Uterus (tissue), 4 donors: ENCODE measurements around the gene KRTAP3-1. TPM values are rescaled to one million over a fixed set of nuclear protein-coding genes. Genes with fewer than 3 reads are reported as not detected.

Experiments
- DNase-seq, 2 donors: peaks; one replicate each; pipeline ENCODE4 v3.0.0-alpha.2; 2019 to 2020
- H3K27ac ChIP-seq, 2 donors: fragments of 200-600 bp; sonication (generic); 1 replicate in 1 of 2; 2 replicates in 1 of 2; pipeline ENCODE4 v1.5.1; 2016 to 2018
- H3K27me3 ChIP-seq, 2 donors: fragments of 200-600 bp; sonication (generic); one replicate each; pipeline ENCODE4 v1.5.1; 2018 to 2019; ENCODE audit warnings: control low read depth in 1 of 2
- H3K36me3 ChIP-seq, 2 donors: fragments of 200-600 bp; sonication (generic); one replicate each; pipeline ENCODE4 v1.5.1; 2019; ENCODE audit warnings: control low read depth in 1 of 2
- H3K4me1 ChIP-seq, 2 donors: fragments of 200-600 bp; sonication (generic); one replicate each; pipeline ENCODE4 v1.5.1; 2018 to 2019; ENCODE audit warnings: control low read depth in 1 of 2
- H3K4me3 ChIP-seq, 2 donors: fragments of 200-600 bp; sonication (generic); 1 replicate in 1 of 2; 2 replicates in 1 of 2; pipeline ENCODE4 v1.5.1; 2018 to 2019; ENCODE audit warnings: mild to moderate bottlenecking in 1 of 2
- H3K9me3 ChIP-seq, 2 donors: fragments of 200-600 bp; sonication (generic); one replicate each; pipeline ENCODE4 v1.5.1; 2019; ENCODE audit warnings: control low read depth in 1 of 2
- CTCF ChIP-seq, 4 experiments: fragments of 200-600 bp in 2 of 4; fragments of 450-650 bp in 2 of 4; sonication (generic) in 2 of 4; IDR thresholded peaks; one replicate each; pipeline ENCODE4 v1.5.1; 2016 to 2019; ENCODE audit warnings: antibody characterized with exemption in 4 of 4, mild to moderate bottlenecking in 2 of 4, moderate library complexity in 1 of 4
- POLR2A ChIP-seq, 2 donors: fragments of 450-650 bp; IDR thresholded peaks; one replicate each; pipeline ENCODE4 v1.6.1; 2016; ENCODE audit warnings: antibody characterized with exemption in 2 of 2, mild to moderate bottlenecking in 1 of 2, moderate library complexity in 1 of 2
- intact Hi-C: fragments of 100-400 bp; cut with DNase I; formaldehyde crosslinking; loops from one replicate; pipeline ENCODE4 v1.15.1; 2023; ENCODE audit warnings: low total_unique reads
- small RNA-seq: library from RNA; depleted of rRNA; stranded (forward); fragments of <200 nt; gene quantifications from one replicate; pipeline ENCODE3, GENCODE V24; 2016
- total RNA-seq, 4 donors: library from RNA; depleted of rRNA in 3 of 4; stranded (reverse); fragments of >200 nt in 3 of 4; gene quantifications; one replicate each; pipeline versions ENCODE4 v1.1.0 to v1.2.4, GENCODE V29; 2014 to 2023
- donor health status: DM: yes; HTN: yes; CAD: no.

KRTAP3-1 gene
- total RNA-seq, 4 donors from 2014 or later: not detected

DNA sequence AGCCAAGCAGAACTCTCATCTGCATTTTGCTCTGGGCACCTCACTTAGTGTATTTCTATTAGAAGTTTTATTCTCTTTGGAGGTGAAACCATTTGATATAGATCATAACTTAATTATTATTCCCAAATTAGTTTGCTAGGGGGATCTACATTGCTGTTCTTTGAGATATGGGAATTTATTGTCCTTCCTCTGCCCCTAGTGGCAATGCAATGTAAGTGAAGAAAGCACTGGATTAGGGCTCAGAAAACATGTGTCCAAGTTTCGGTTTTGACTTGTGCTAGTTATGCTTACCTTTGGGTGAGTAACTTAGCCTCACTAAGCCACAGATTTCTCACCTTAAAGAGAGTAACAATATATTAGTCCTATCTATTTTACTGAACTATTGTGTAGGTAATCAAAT is 45.1 kb downstream of the KRTAP3-1 start:
- H3K4me3 ChIP-seq: no peak overlapping the region
- no peak overlapping the region for H3K27ac ChIP-seq
- no peak for DNase-seq
- H3K36me3 ChIP-seq: no peaks in the 10 kb centered on the region
- no peaks in the 10 kb centered on the region for H3K4me1 ChIP-seq
- intact Hi-C loops: no loop called here
- H3K9me3 ChIP-seq: no peaks in the 10 kb centered on the region
- H3K27me3 ChIP-seq: no peaks in the 10 kb centered on the region
- TF ChIP-seq CTCF (IDR thresholded peaks at IDR 0.05) (peak in 3 of 4 experiments; percentile 32 to 48 (median 46)), POLR2A (IDR thresholded peaks at IDR 0.05) (no peak)

- Histone ChIP-seq H3K36me3 (no peaks in the 10 kb centered on the region), H3K9me3 (no peaks in the 10 kb centered on the region), H3K27ac (no peak overlapping the region), H3K4me1 (no peaks in the 10 kb centered on the region), H3K4me3 (no peak overlapping the region), H3K27me3 (no peaks in the 10 kb centered on the region)
- DNase-seq: no peak
- intact Hi-C loops: no loop called here
- TF ChIP-seq POLR2A (IDR thresholded peaks at IDR 0.05): no peak
- TF ChIP-seq CTCF (IDR thresholded peaks at IDR 0.05): no peak
Measured at GRCh38 chr17:40962059-40962561, 46.8 kb downstream of the KRTAP3-1 start.

DNA sequence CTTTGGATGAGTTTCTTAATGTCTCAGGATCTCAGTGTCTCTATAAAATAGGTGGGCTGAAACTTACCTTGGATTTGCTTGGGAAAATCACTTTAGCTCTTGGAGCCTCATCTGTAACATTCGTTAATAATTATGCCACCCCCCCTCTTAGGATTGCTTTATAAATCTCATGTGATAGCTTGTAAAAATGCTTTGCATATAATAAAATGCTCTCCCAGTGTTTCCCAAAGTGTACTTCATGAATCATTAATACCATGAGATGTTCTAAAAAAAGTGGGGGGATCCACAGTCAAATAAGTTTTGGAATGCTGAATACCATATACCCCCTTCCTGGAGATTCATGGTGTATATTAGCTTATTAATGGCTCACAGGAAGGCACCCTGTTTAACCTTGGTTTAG is 47.3 kb downstream of the KRTAP3-1 start:
- DNase-seq: no peak
- Histone ChIP-seq H3K36me3 (no peaks in the 10 kb centered on the region), H3K4me1 (no peaks in the 10 kb centered on the region), H3K9me3 (no peaks in the 10 kb centered on the region), H3K4me3 (no peak overlapping the region), H3K27ac (no peak overlapping the region), H3K27me3 (no peaks in the 10 kb centered on the region)
- intact Hi-C loops: no loop called here
- TF ChIP-seq POLR2A (IDR thresholded peaks at IDR 0.05): no peak
- TF ChIP-seq CTCF (IDR thresholded peaks at IDR 0.05): no peak

DNA sequence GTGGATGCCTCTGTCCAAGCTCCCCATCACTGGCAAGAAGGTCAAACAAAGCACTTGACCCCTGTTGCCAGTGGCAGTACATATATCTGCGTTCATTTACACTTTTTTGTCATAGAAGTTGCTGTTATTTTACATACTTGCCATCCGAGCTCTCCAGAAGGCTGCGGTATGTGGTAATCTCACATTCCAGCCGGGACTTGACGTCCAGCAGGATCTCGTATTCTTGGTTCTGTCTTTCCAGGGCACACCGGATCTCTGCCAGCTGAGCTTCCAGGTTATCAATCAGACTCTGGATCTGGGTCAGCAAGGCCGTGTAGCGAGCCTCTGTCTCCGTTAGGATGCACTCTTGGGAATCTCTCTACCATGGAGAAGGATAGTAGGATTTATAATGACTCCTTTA is 48.8 kb downstream of the KRTAP3-1 start:
- TF ChIP-seq POLR2A (IDR thresholded peaks at IDR 0.05) (no peak), CTCF (IDR thresholded peaks at IDR 0.05) (no peak)
- no peaks in the 10 kb centered on the region for H3K9me3 ChIP-seq
- H3K27ac ChIP-seq: no peak overlapping the region

More for the DNA sequence above, 48.8 kb downstream of the KRTAP3-1 start:
- no peak for DNase-seq
- no peaks in the 10 kb centered on the region for H3K36me3 ChIP-seq
- H3K27me3 ChIP-seq: no peaks in the 10 kb centered on the region
- intact Hi-C loops: no loop called here
- no peaks in the 10 kb centered on the region for H3K4me1 ChIP-seq
- H3K4me3 ChIP-seq: no peak overlapping the region

Small RNA genes within 50 kb of the gene (small RNA-seq; reads per million reads assigned to genes)
- gene KRTAP3-4P: not detected

Other genes with a start within 250 kb of the KRTAP3-1 start
- not detected for gene KRT26, start 236.9 kb downstream of the KRTAP3-1 start, total RNA-seq
- gene KRT27, start 226.6 kb downstream of the KRTAP3-1 start, total RNA-seq: not detected
- not detected for gene KRT28, start 209.2 kb downstream of the KRTAP3-1 start, total RNA-seq
- gene KRT10, start 186.5 kb downstream of the KRTAP3-1 start, total RNA-seq: 10 to 100 TPM in 2 of 4 donors, 1 to 10 TPM in 1, not detected in 1; 6.9 to 47.1 (median 39.8) TPM
- gene KRT12, start 141.9 kb downstream of the KRTAP3-1 start, total RNA-seq: not detected
- gene KRT20, start 123.9 kb downstream of the KRTAP3-1 start, total RNA-seq: under 1 TPM in 3 of 4 donors, not detected in 1; 0.26 to 0.83 (median 0.29) TPM
- 1 to 10 TPM in 1 of 4 donors, under 1 TPM in 1, not detected in 2; 0.79 to 3.1 TPM for gene KRT23, start 71.5 kb downstream of the KRTAP3-1 start, total RNA-seq
- not detected for gene KRT39, start 42.2 kb downstream of the KRTAP3-1 start, total RNA-seq
- gene KRT40, start 24.8 kb downstream of the KRTAP3-1 start, total RNA-seq: under 1 TPM in 1 of 4 donors, not detected in 3; 0.21 TPM
- gene KRTAP3-3, start 15.0 kb downstream of the KRTAP3-1 start, total RNA-seq: not detected
- not detected for gene KRTAP3-2, start 9.2 kb downstream of the KRTAP3-1 start, total RNA-seq
- not detected for gene KRTAP1-5, start 18.1 kb upstream of the KRTAP3-1 start, total RNA-seq
- gene KRTAP1-4, start 21.1 kb upstream of the KRTAP3-1 start, total RNA-seq: not detected
- gene KRTAP1-3, start 25.7 kb upstream of the KRTAP3-1 start, total RNA-seq: not detected
- not detected for gene KRTAP1-1, start 32.3 kb upstream of the KRTAP3-1 start, total RNA-seq
- gene KRTAP2-1, start 38.2 kb upstream of the KRTAP3-1 start, total RNA-seq: not detected
- gene KRTAP2-2, start 46.1 kb upstream of the KRTAP3-1 start, total RNA-seq: not detected
- gene KRTAP2-3, start 51.0 kb upstream of the KRTAP3-1 start, total RNA-seq: not detected
- gene KRTAP2-4, start 56.8 kb upstream of the KRTAP3-1 start, total RNA-seq: not detected
- gene KRTAP4-7, start 75.0 kb upstream of the KRTAP3-1 start, total RNA-seq: not detected
- gene KRTAP4-8, start 89.0 kb upstream of the KRTAP3-1 start, total RNA-seq: not detected
- gene KRTAP4-16, start 93.1 kb upstream of the KRTAP3-1 start, total RNA-seq: not detected
- not detected for gene KRTAP4-9, start 96.3 kb upstream of the KRTAP3-1 start, total RNA-seq
- not detected for gene KRTAP4-11, start 109.2 kb upstream of the KRTAP3-1 start, total RNA-seq
- gene KRTAP4-12, start 115.1 kb upstream of the KRTAP3-1 start, total RNA-seq: not detected
- gene KRTAP4-6, start 131.4 kb upstream of the KRTAP3-1 start, total RNA-seq: not detected
- not detected for gene KRTAP4-5, start 140.7 kb upstream of the KRTAP3-1 start, total RNA-seq
- not detected for gene KRTAP4-4, start 151.6 kb upstream of the KRTAP3-1 start, total RNA-seq
- gene KRTAP4-3, start 159.1 kb upstream of the KRTAP3-1 start, total RNA-seq: not detected
- gene KRTAP4-2, start 169.1 kb upstream of the KRTAP3-1 start, total RNA-seq: not detected
- gene KRTAP4-1, start 175.8 kb upstream of the KRTAP3-1 start, total RNA-seq: not detected
- not detected for gene KRTAP9-1, start 180.8 kb upstream of the KRTAP3-1 start, total RNA-seq
- not detected for gene KRTAP9-2, start 217.5 kb upstream of the KRTAP3-1 start, total RNA-seq
- not detected for gene KRTAP9-3, start 223.3 kb upstream of the KRTAP3-1 start, total RNA-seq
- gene KRTAP9-8, start 228.9 kb upstream of the KRTAP3-1 start, total RNA-seq: not detected
- not detected for gene KRTAP9-4, start 240.6 kb upstream of the KRTAP3-1 start, total RNA-seq
- gene KRTAP9-9, start 246.3 kb upstream of the KRTAP3-1 start, total RNA-seq: not detected